Measurements from ENCODE around the gene CEBPB. TPM values are rescaled to one million over a fixed set of nuclear protein-coding genes. Genes with fewer than 3 reads are reported as not detected.
A peak's percentile ranks its signal among the peaks of the same experiment; 100 is the strongest.

The CEBPB gene
- total RNA-seq, 1 experiment from 2014 or later = 22.6 TPM

GRCh38 chr20:50141811-50142561 lies 48.6 kb upstream of the CEBPB start:
- Mint-ChIP-seq H3K9me3 (no peaks in the 10 kb centered on the region), H3K27me3 (ENCODE audit: low read depth) (no peaks in the 10 kb centered on the region), H3K36me3 (ENCODE audit: insufficient read depth in 1 of 3, low read depth in 3 of 3) (peaks cover 17 to 45% (median 44%) of the 10 kb centered on the region in 3 experiments), H3K4me1 (peaks cover 36 to 41% of the 10 kb centered on the region in 2 experiments), H3K27ac (peak overlapping the region in 1 of 3 experiments; percentile 44; a peak in 2 of 7 replicates), H3K4me3 (no peak overlapping the region; a peak in 1 of 5 replicates)
- Histone ChIP-seq H4K91ac (ENCODE audit: insufficient read length, low read depth, low read length) (no peak overlapping the region), H4K8ac (replicated peaks; ENCODE audit: insufficient read length, low read depth, low read length) (no peak overlapping the region), H3T11ph (ENCODE audit: low read length) (no peak overlapping the region), H3K79me1 (ENCODE audit: insufficient read depth, low read depth, low read length, poor library complexity, severe bottlenecking) (peaks cover 14% of the 10 kb centered on the region), H2BK15ac (ENCODE audit: low read depth, low read length) (no peak overlapping the region), H3K56ac (ENCODE audit: insufficient read length, low read depth, low read length) (no peak overlapping the region), H3K9me3 (ENCODE audit: control insufficient read depth, low read depth, low read length) (no peaks in the 10 kb centered on the region), H2BK12ac (ENCODE audit: insufficient read length, low read depth, low read length) (no peak overlapping the region), H2BK20ac (ENCODE audit: low read depth, low read length, poor library complexity, severe bottlenecking) (no peak overlapping the region), H4K20me1 (ENCODE audit: control insufficient read depth, insufficient read depth, insufficient read length) (no peaks in the 10 kb centered on the region), H3K18ac (ENCODE audit: insufficient read length, low read depth, low read length) (no peak overlapping the region), H3K14ac (ENCODE audit: insufficient read depth, low read length) (no peak overlapping the region), H3K4me2 (ENCODE audit: insufficient read depth, insufficient read length, low read length) (no peak overlapping the region), H2AK5ac (ENCODE audit: insufficient read length, low read length) (no peak overlapping the region), H3K4me1 (ENCODE audit: insufficient read depth, low read length) (peaks cover 14% of the 10 kb centered on the region; the same call in 1 of the 2 replicates), H3K27me3 (ENCODE audit: insufficient read depth, low read length) (no peaks in the 10 kb centered on the region), H3K79me2 (ENCODE audit: insufficient read depth, low read length) (peaks cover 9% of the 10 kb centered on the region; the same call in 1 of the 2 replicates), H3K9ac (ENCODE audit: extremely low read depth, insufficient read length, low read length) (no peak overlapping the region), H4K5ac (ENCODE audit: insufficient read length, low read depth, low read length) (no peak overlapping the region), H3K4ac (ENCODE audit: low read depth, low read length) (no peak overlapping the region), H3K23ac (ENCODE audit: insufficient read length, low read depth, low read length) (no peak overlapping the region), H2BK120ac (ENCODE audit: low read depth, low read length, poor library complexity, severe bottlenecking) (no peak overlapping the region), H3K23me2 (ENCODE audit: insufficient read length, low read depth, low read length, poor library complexity, severe bottlenecking) (no peaks in the 10 kb centered on the region), H2BK5ac (ENCODE audit: insufficient read length, low read length) (no peak overlapping the region), H3K27ac (ENCODE audit: insufficient read length, low read depth, low read length) (no peak overlapping the region), H2AFZ (ENCODE audit: low read length) (no peak overlapping the region)
- TF ChIP-seq CTCF (conservative IDR thresholded peaks at IDR 0.05) = no peak
- no peak for DNase-seq
- WGBS (ENCODE audit: extremely low coverage, insufficient read length, low lambda C conversion rate) = no CpG with 5 or more reads among the region's 12 CpGs
